Gastrocnemius medialis (tissue), 4 donors: ENCODE data around the gene THEMIS2.

Experiments used
- CTCF ChIP-seq, 5 experiments: fragments of 450-650 bp in 3 of 5; fragments of 200-600 bp in 2 of 5; sonication (generic) in 2 of 5; IDR thresholded peaks in 4 of 5; conservative IDR thresholded peaks in 1 of 5; 1 replicate in 4 of 5; 2 replicates in 1 of 5; pipeline ENCODE4 v1.5.1; 2016 to 2019; ENCODE audit warnings: antibody characterized with exemption in 5 of 5, mild to moderate bottlenecking in 3 of 5, moderate library complexity in 3 of 5
- POLR2A ChIP-seq, 2 donors: fragments of 450-650 bp; IDR thresholded peaks; one replicate each; pipeline ENCODE4 v1.6.1; 2017; ENCODE audit warnings: antibody characterized with exemption in 2 of 2, mild to moderate bottlenecking in 2 of 2, moderate library complexity in 2 of 2

GRCh38 chr1:27862671-27863537 is 9.4 kb upstream of the THEMIS2 start:
- TF ChIP-seq CTCF (IDR thresholded peaks at IDR 0.05 in 4 of 5, conservative IDR thresholded peaks at IDR 0.05 in 1 of 5) (no peak), POLR2A (IDR thresholded peaks at IDR 0.05) (peak; percentile 6 to 39)
